Activated CD8-positive, alpha-beta T cell treated with anti-CD3 and anti-CD28 coated beads, Interleukin-2, amount 10 ng/mL, durations not matched to agents 7 days and 5 days (primary cell): ENCODE measurements around the gene PLCL1. TPM values are rescaled to one million over a fixed set of nuclear protein-coding genes. Genes with fewer than 3 reads are reported as not detected.

Experiments
- ATAC-seq: fragments of 150-1000 bp; cut with Tn5 transposase; one replicate; pipeline ENCODE4 v1.10.0; 2021; ENCODE audit warnings: moderate library complexity
- CTCF ChIA-PET: fragments of 350-600 bp; sonication (Branson Sonifier 250); formaldehyde crosslinking; loops from one replicate; lab custom pipeline; 2021; ENCODE audit warnings: antibody characterized with exemption; lab: Charles Lee
- POLR2A ChIA-PET: fragments of 350-600 bp; sonication (Branson Sonifier 250); formaldehyde crosslinking; loops from one replicate; lab custom pipeline; 2021; ENCODE audit warnings: antibody characterized with exemption; lab: Charles Lee
- DNase-seq: peaks from one replicate; pipeline ENCODE4 v3.0.0-alpha.2; 2020
- H3K27ac Mint-ChIP-seq: one replicate; pipeline ENCODE4 v1.8.0; 2021; ENCODE audit warnings: mild to moderate bottlenecking, mixed read lengths
- H3K27me3 Mint-ChIP-seq: one replicate; pipeline ENCODE4 v1.8.0; 2021; ENCODE audit warnings: low read depth, mixed read lengths
- H3K36me3 Mint-ChIP-seq: one replicate; pipeline ENCODE4 v1.8.0; 2021; ENCODE audit warnings: low read depth, mixed read lengths
- H3K4me1 Mint-ChIP-seq: one replicate; pipeline ENCODE4 v1.8.0; 2021; ENCODE audit warnings: low read depth, mixed read lengths
- H3K4me3 Mint-ChIP-seq: one replicate; pipeline ENCODE4 v1.8.0; 2021; ENCODE audit warnings: mild to moderate bottlenecking, mixed read lengths
- H3K9me3 Mint-ChIP-seq: one replicate; pipeline ENCODE4 v1.8.0; 2022; ENCODE audit warnings: mixed read lengths; ENCODE audit not compliant: insufficient read depth
- total RNA-seq, 2 experiments: library from RNA; stranded (reverse); gene quantifications; one replicate each; pipeline ENCODE4 v1.2.3, GENCODE V29; 2021

PLCL1 gene
- under 1 TPM; 0.08 to 0.18 TPM for total RNA-seq

GRCh38 chr2:197804049-197804757 is at the start of gene PLCL1:
TSS of gene PLCL1 (plus strand) at chr2:197804593.
- H3K4me1 Mint-ChIP-seq = peaks cover 20% of the 10 kb centered on the region
- peak; percentile 100 for ATAC-seq
- H3K36me3 Mint-ChIP-seq = no peaks in the 10 kb centered on the region
- POLR2A ChIA-PET = no interaction called here
- H3K27me3 Mint-ChIP-seq = peaks cover 36% of the 10 kb centered on the region
- H3K4me3 Mint-ChIP-seq = peak within 1 kb of the TSS; percentile 84
- peak; percentile 91 for DNase-seq
- peak within 1 kb of the TSS; percentile 51 for H3K27ac Mint-ChIP-seq
- CTCF ChIA-PET = interaction anchor here (0.6 to 1.8 kb wide), 11 partner anchors 9 to 493 kb away, joined by 3 to 11 read pairs (median 3); no protein-coding TSS in a partner anchor
- H3K9me3 Mint-ChIP-seq = no peaks in the 10 kb centered on the region

GRCh38 chr2:197759013-197759412 is 45.4 kb upstream of the PLCL1 start:
- no peaks in the 10 kb centered on the region for H3K4me1 Mint-ChIP-seq
- H3K36me3 Mint-ChIP-seq = no peaks in the 10 kb centered on the region
- H3K4me3 Mint-ChIP-seq = no peak overlapping the region
- ATAC-seq (no peak), DNase-seq (no peak)
- no peaks in the 10 kb centered on the region for H3K9me3 Mint-ChIP-seq
- peaks cover 10% of the 10 kb centered on the region for H3K27me3 Mint-ChIP-seq
- CTCF ChIA-PET = no interaction called here
- POLR2A ChIA-PET = no interaction called here
- no peak overlapping the region for H3K27ac Mint-ChIP-seq

- no peak overlapping the region for H3K27ac Mint-ChIP-seq
- no peaks in the 10 kb centered on the region for H3K36me3 Mint-ChIP-seq
- H3K27me3 Mint-ChIP-seq = peaks cover 10% of the 10 kb centered on the region
- no peak overlapping the region for H3K4me3 Mint-ChIP-seq
- ATAC-seq (no peak), DNase-seq (no peak)
- ChIA-PET CTCF (no interaction called here), POLR2A (no interaction called here)
- no peaks in the 10 kb centered on the region for H3K9me3 Mint-ChIP-seq
- H3K4me1 Mint-ChIP-seq = no peaks in the 10 kb centered on the region
Observed at GRCh38 chr2:197759625-197760292, 44.6 kb upstream of the PLCL1 start.

GRCh38 chr2:197760293-197760657 is 44.1 kb upstream of the PLCL1 start:
- no peak for ATAC-seq
- no peak overlapping the region for H3K27ac Mint-ChIP-seq
- H3K4me1 Mint-ChIP-seq = no peaks in the 10 kb centered on the region
- CTCF ChIA-PET = no interaction called here
- no peaks in the 10 kb centered on the region for H3K36me3 Mint-ChIP-seq
- no peak overlapping the region for H3K4me3 Mint-ChIP-seq
- no peak for DNase-seq
- H3K9me3 Mint-ChIP-seq = no peaks in the 10 kb centered on the region
- POLR2A ChIA-PET = no interaction called here
- H3K27me3 Mint-ChIP-seq = peaks cover 11% of the 10 kb centered on the region

- CTCF ChIA-PET = interaction anchor here (1.4 to 2.7 kb wide), 3 partner anchors 66 to 72 kb away, joined by 4 to 21 read pairs (median 4); no protein-coding TSS in a partner anchor
- Mint-ChIP-seq H3K4me1 (peaks cover 2% of the 10 kb centered on the region), H3K36me3 (no peaks in the 10 kb centered on the region), H3K9me3 (no peaks in the 10 kb centered on the region), H3K27ac (no peak overlapping the region), H3K27me3 (peaks cover 20% of the 10 kb centered on the region), H3K4me3 (no peak overlapping the region)
- DNase-seq (peak; percentile 39), ATAC-seq (no peak)
- POLR2A ChIA-PET = no interaction called here
Observed at GRCh38 chr2:197777823-197778407, 26.5 kb upstream of the PLCL1 start.

- DNase-seq (no peak), ATAC-seq (no peak)
- ChIA-PET CTCF (interaction anchor here (0.8 to 2.7 kb wide), 10 partner anchors 15 to 517 kb away, joined by 3 to 21 read pairs (median 4); partner anchors contain the start of gene MARS2), POLR2A (interaction anchor here (1.1 to 1.2 kb wide), 2 partner anchors 73 to 74 kb away, joined by 3 to 4 read pairs; partner anchors contain the start of gene MARS2)
- peaks cover 22% of the 10 kb centered on the region for H3K27me3 Mint-ChIP-seq
- H3K4me3 Mint-ChIP-seq = no peak overlapping the region
- H3K27ac Mint-ChIP-seq = no peak overlapping the region
- peaks cover 2% of the 10 kb centered on the region for H3K4me1 Mint-ChIP-seq
- no peaks in the 10 kb centered on the region for H3K9me3 Mint-ChIP-seq
- no peaks in the 10 kb centered on the region for H3K36me3 Mint-ChIP-seq
Observed at GRCh38 chr2:197779261-197779660, 25.1 kb upstream of the PLCL1 start.

- Mint-ChIP-seq H3K4me3 (no peak overlapping the region), H3K4me1 (peaks cover 5% of the 10 kb centered on the region), H3K9me3 (no peaks in the 10 kb centered on the region), H3K36me3 (no peaks in the 10 kb centered on the region), H3K27ac (no peak overlapping the region), H3K27me3 (peaks cover 22% of the 10 kb centered on the region)
- DNase-seq = no peak
- POLR2A ChIA-PET = no interaction called here
- no peak for ATAC-seq
- CTCF ChIA-PET = interaction anchor here (2.0 kb wide), 1 partner anchor 76 kb away, joined by 7 read pairs; no protein-coding TSS in a partner anchor
Observed at GRCh38 chr2:197782126-197782525, 22.3 kb upstream of the PLCL1 start.

- ChIA-PET POLR2A (no interaction called here), CTCF (interaction anchor here (1.2 kb wide), 1 partner anchor 113 kb away, joined by 3 read pairs; no protein-coding TSS in a partner anchor)
- H3K36me3 Mint-ChIP-seq = no peaks in the 10 kb centered on the region
- no peak within 1 kb of the TSS for H3K27ac Mint-ChIP-seq
- no peak for ATAC-seq
- H3K9me3 Mint-ChIP-seq = no peaks in the 10 kb centered on the region
- peaks cover 5% of the 10 kb centered on the region for H3K4me1 Mint-ChIP-seq
- DNase-seq = no peak
- H3K4me3 Mint-ChIP-seq = peak within 1 kb of the TSS; percentile 71
- peaks cover 39% of the 10 kb centered on the region for H3K27me3 Mint-ChIP-seq
Observed at GRCh38 chr2:197784956-197785941, 19.1 kb upstream of the PLCL1 start, which contains the start of gene BOLL. TSS of gene BOLL (minus strand) at chr2:197785319. CDS start at chr2:197781850, 3,469 bp downstream.

GRCh38 chr2:197786010-197786877 is 18.1 kb upstream of the PLCL1 start:
- H3K36me3 Mint-ChIP-seq = no peaks in the 10 kb centered on the region
- POLR2A ChIA-PET = no interaction called here

GRCh38 chr2:197793456-197793855 is 10.9 kb upstream of the PLCL1 start:
- Mint-ChIP-seq H3K36me3 (no peaks in the 10 kb centered on the region), H3K9me3 (no peaks in the 10 kb centered on the region), H3K4me3 (no peak overlapping the region), H3K4me1 (no peaks in the 10 kb centered on the region), H3K27me3 (peaks cover 34% of the 10 kb centered on the region), H3K27ac (no peak overlapping the region)
- ATAC-seq = no peak
- CTCF ChIA-PET = no interaction called here
- DNase-seq = no peak
- POLR2A ChIA-PET = no interaction called here

More at GRCh38 chr2:197786010-197786877, 18.1 kb upstream of the PLCL1 start:
- H3K4me1 Mint-ChIP-seq = peaks cover 5% of the 10 kb centered on the region
- peaks cover 41% of the 10 kb centered on the region for H3K27me3 Mint-ChIP-seq
- DNase-seq = peak; percentile 69
- peak; percentile 79 for ATAC-seq
- no peaks in the 10 kb centered on the region for H3K9me3 Mint-ChIP-seq
- peak overlapping the region; percentile 71 for H3K4me3 Mint-ChIP-seq
- H3K27ac Mint-ChIP-seq = no peak overlapping the region
- CTCF ChIA-PET = interaction anchor here (0.8 to 1.2 kb wide), 2 partner anchors 14 to 114 kb away, joined by 3 read pairs; no protein-coding TSS in a partner anchor
